ENCODE results near the gene GGA1. TPM values are rescaled to one million over a fixed set of nuclear protein-coding genes. Genes with fewer than 3 reads are reported as not detected.

Gene GGA1
- total and polyA plus RNA-seq, 10 of the 15 experiments (the other 5 are each of a cell fraction or from before 2014, with no cell fraction given) = 1.4 to 79.4 (median 44.4) TPM

- DNase-seq (ENCODE audit: low read depth, low spot score) (peak; percentile 74), FAIRE-seq (peak; percentile 65), ATAC-seq (peak; percentile 67)
- Histone ChIP-seq H3K9me3 (replicated peaks; ENCODE audit: control insufficient read depth, insufficient read depth, low read length) (no peaks in the 10 kb centered on the region), H4K20me1 (ENCODE audit: control insufficient read depth, insufficient read depth) (no peaks in the 10 kb centered on the region), H3K4me2 (ENCODE audit: control insufficient read depth, insufficient read depth) (peak overlapping the region; percentile 87), H3K36me3 (ENCODE audit: control insufficient read depth in 2 of 2, insufficient read depth in 2 of 2, low read length in 1 of 2) (peaks cover 3 to 7% of the 10 kb centered on the region in 2 experiments; a peak in 3 of 4 replicates), H2AFZ (ENCODE audit: control insufficient read depth, low read depth, low read length) (peak overlapping the region; percentile 46), H3K4me3 (peak overlapping the region; percentile 23; the same call in 1 of the 2 replicates), H3K27ac (ENCODE audit: control insufficient read depth, insufficient read depth) (peak overlapping the region; percentile 92), H3K4me1 (ENCODE audit: control insufficient read depth, insufficient read depth, low read length) (peaks cover 63% of the 10 kb centered on the region), H3K27me3 (replicated peaks in 1 of 2; ENCODE audit: control insufficient read depth in 2 of 2, insufficient read depth in 2 of 2, low read length in 1 of 2) (no peaks in the 10 kb centered on the region), H3K79me2 (ENCODE audit: control insufficient read depth, insufficient read depth, low read length) (peaks cover 1% of the 10 kb centered on the region), H3K9ac (ENCODE audit: control insufficient read depth, insufficient read depth, low read length) (peak overlapping the region; percentile 78)
- RAD21 ChIA-PET (ENCODE audit: unreplicated experiment) = interaction anchor here (0.5 to 4.0 kb wide), 15 partner anchors 7 to 1523 kb away, joined by 3 to 47 read pairs (median 7); partner anchors contain the start of genes GGA1, LGALS1, NOL12 and PDXP
- POLR2A ChIA-PET = interaction anchor here (0.6 to 8.2 kb wide), 12 partner anchors 8 to 211 kb away, joined by 3 to 67 read pairs (median 7); partner anchors contain the start of genes ANKRD54, GCAT, GGA1 and LGALS1
- in situ Hi-C loops (cut with MboI) = no loop called here
- intact Hi-C loops (cut with micrococcal nuclease; ENCODE audit: unreplicated experiment) = loop anchor here (2.0 kb wide), 1 partner anchor 44 kb away; no protein-coding TSS in a partner anchor
- 1% methylated on average over 11 of the region's 11 CpGs for WGBS (ENCODE audit: insufficient coverage, insufficient replicate concordance, low lambda C conversion rate, missing lambda C conversion rate)
- CTCF ChIA-PET = interaction anchor here (0.9 to 15.9 kb wide), 12 partner anchors 9 to 114 kb away, joined by 3 to 396 read pairs (median 10); partner anchors contain the start of genes GGA1, LGALS1, NOL12 and PDXP
- SMC1A ChIA-PET (ENCODE audit: uncharacterized antibody, unreplicated experiment) = interaction anchor here (1.0 to 5.9 kb wide), 11 partner anchors 7 to 66 kb away, joined by 3 to 33 read pairs (median 13); partner anchors contain the start of genes GGA1, LGALS1, NOL12 and PDXP
- BruUV-seq (replicated peaks) = TSS peak; percentile 35
- TF ChIP-seq POU2F2 (IDR thresholded peaks at IDR 0.05; ENCODE audit: borderline replicate concordance, low read depth, low read length) = peak; percentile 85; the same call in 2 of the 3 replicates
- TF ChIP-seq GABPA (IDR thresholded peaks at IDR 0.05; ENCODE audit: low read depth) = no peak
- peak; percentile 84; the same call in 1 of the 2 replicates for TF ChIP-seq PAX5 (IDR thresholded peaks at IDR 0.05; ENCODE audit: borderline replicate concordance, low read depth, low read length)
- TF ChIP-seq SREBF1 (IDR thresholded peaks at IDR 0.05; ENCODE audit: low read length) = no peak
- TF ChIP-seq IRF4 (IDR thresholded peaks at IDR 0.05; ENCODE audit: low read depth, low read length) = peak; percentile 60
- peak; percentile 92 for TF ChIP-seq TCF3 (IDR thresholded peaks at IDR 0.05; ENCODE audit: borderline replicate concordance, insufficient read depth, low read depth, low read length)
- TF ChIP-seq FOS (IDR thresholded peaks at IDR 0.05; ENCODE audit: borderline replicate concordance, extremely low read depth, insufficient read length) = no peak
- peak; percentile 91 for TF ChIP-seq BCL3 (IDR thresholded peaks at IDR 0.05; ENCODE audit: borderline replicate concordance, insufficient read depth, low read depth, low read length, poor library complexity, severe bottlenecking)
- 0 out of 2 replicates have a peak, but pooled peaks have one; percentile 52 for TF ChIP-seq MLLT1 (IDR thresholded peaks at IDR 0.05)
- peak; percentile 89; the same call in 1 of the 2 replicates for TF ChIP-seq GATAD2B (conservative IDR thresholded peaks at IDR 0.05; ENCODE audit: low read depth)
- peak; percentile 84 for TF ChIP-seq YY1 (IDR thresholded peaks at IDR 0.05; ENCODE audit: low read depth, low read length)
- TF ChIP-seq, protein P1, sequence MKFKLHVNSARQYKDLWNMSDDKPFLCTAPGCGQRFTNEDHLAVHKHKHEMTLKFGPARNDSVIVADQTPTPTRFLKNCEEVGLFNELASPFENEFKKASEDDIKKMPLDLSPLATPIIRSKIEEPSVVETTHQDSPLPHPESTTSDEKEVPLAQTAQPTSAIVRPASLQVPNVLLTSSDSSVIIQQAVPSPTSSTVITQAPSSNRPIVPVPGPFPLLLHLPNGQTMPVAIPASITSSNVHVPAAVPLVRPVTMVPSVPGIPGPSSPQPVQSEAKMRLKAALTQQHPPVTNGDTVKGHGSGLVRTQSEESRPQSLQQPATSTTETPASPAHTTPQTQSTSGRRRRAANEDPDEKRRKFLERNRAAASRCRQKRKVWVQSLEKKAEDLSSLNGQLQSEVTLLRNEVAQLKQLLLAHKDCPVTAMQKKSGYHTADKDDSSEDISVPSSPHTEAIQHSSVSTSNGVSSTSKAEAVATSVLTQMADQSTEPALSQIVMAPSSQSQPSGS (IDR thresholded peaks at IDR 0.05; ENCODE audit: low read length) = no peak
- 0 out of 2 replicates have a peak, but pooled peaks have one; percentile 47 for TF ChIP-seq ZSCAN29 (IDR thresholded peaks at IDR 0.05)
- TF ChIP-seq, protein P2, sequence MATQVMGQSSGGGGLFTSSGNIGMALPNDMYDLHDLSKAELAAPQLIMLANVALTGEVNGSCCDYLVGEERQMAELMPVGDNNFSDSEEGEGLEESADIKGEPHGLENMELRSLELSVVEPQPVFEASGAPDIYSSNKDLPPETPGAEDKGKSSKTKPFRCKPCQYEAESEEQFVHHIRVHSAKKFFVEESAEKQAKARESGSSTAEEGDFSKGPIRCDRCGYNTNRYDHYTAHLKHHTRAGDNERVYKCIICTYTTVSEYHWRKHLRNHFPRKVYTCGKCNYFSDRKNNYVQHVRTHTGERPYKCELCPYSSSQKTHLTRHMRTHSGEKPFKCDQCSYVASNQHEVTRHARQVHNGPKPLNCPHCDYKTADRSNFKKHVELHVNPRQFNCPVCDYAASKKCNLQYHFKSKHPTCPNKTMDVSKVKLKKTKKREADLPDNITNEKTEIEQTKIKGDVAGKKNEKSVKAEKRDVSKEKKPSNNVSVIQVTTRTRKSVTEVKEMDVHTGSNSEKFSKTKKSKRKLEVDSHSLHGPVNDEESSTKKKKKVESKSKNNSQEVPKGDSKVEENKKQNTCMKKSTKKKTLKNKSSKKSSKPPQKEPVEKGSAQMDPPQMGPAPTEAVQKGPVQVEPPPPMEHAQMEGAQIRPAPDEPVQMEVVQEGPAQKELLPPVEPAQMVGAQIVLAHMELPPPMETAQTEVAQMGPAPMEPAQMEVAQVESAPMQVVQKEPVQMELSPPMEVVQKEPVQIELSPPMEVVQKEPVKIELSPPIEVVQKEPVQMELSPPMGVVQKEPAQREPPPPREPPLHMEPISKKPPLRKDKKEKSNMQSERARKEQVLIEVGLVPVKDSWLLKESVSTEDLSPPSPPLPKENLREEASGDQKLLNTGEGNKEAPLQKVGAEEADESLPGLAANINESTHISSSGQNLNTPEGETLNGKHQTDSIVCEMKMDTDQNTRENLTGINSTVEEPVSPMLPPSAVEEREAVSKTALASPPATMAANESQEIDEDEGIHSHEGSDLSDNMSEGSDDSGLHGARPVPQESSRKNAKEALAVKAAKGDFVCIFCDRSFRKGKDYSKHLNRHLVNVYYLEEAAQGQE (IDR thresholded peaks at IDR 0.05; ENCODE audit: low read depth, low read length) = no peak
- TF ChIP-seq ATF7 (IDR thresholded peaks at IDR 0.05; ENCODE audit: low read depth) = peak; percentile 78
Measured at GRCh38 chr22:37633089-37633624, 24.5 kb downstream of the GGA1 start.

Measured in GM12878 (cell line).